DMS53 (cell line): ENCODE data around the gene MAL.

Source experiments
- DNase-seq: peaks from one replicate; lab custom pipeline; 2025; lab: John Stamatoyannopoulos, UW

The MAL gene

GRCh38 chr2:94996305-94997100 is 29.0 kb upstream of the MAL start:
- no peak for DNase-seq

GRCh38 chr2:94997981-94998930 is 27.3 kb upstream of the MAL start:
- peak; percentile 49 for DNase-seq

GRCh38 chr2:94999431-94999883 is 26.1 kb upstream of the MAL start:
- DNase-seq: no peak

- DNase-seq: no peak
These were observed 24.4 kb upstream of the MAL start for GRCh38 chr2:95001051-95001562.

GRCh38 chr2:95001701-95002100 is 23.8 kb upstream of the MAL start:
- no peak for DNase-seq

- DNase-seq: no peak
These were observed 23.0 kb upstream of the MAL start for GRCh38 chr2:95002498-95002897.

GRCh38 chr2:95004287-95004686 is 21.2 kb upstream of the MAL start:
- no peak for DNase-seq

GRCh38 chr2:95004711-95005110 is 20.8 kb upstream of the MAL start:
- no peak for DNase-seq

- no peak for DNase-seq
These were observed 19.8 kb upstream of the MAL start for GRCh38 chr2:95005726-95006125.

GRCh38 chr2:95006588-95006987 is 18.9 kb upstream of the MAL start:
- no peak for DNase-seq

GRCh38 chr2:95007031-95007609 is 18.4 kb upstream of the MAL start:
- no peak for DNase-seq

GRCh38 chr2:95007822-95008221 is 17.7 kb upstream of the MAL start:
- DNase-seq: no peak

- no peak for DNase-seq
These were observed 17.2 kb upstream of the MAL start for GRCh38 chr2:95008306-95008705.

- no peak for DNase-seq
These were observed 16.5 kb upstream of the MAL start for GRCh38 chr2:95008996-95009395.

GRCh38 chr2:95009412-95009811 is 16.1 kb upstream of the MAL start:
- no peak for DNase-seq

GRCh38 chr2:95010126-95010525 is 15.4 kb upstream of the MAL start:
- no peak for DNase-seq

GRCh38 chr2:95010718-95011117 is 14.8 kb upstream of the MAL start:
- no peak for DNase-seq

- no peak for DNase-seq
These were observed 12.5 kb upstream of the MAL start for GRCh38 chr2:95012881-95013550.

GRCh38 chr2:95013726-95014125 is 11.8 kb upstream of the MAL start:
- no peak for DNase-seq

GRCh38 chr2:95014126-95014708 is 11.3 kb upstream of the MAL start:
- no peak for DNase-seq

- no peak for DNase-seq
These were observed 10.1 kb upstream of the MAL start for GRCh38 chr2:95015261-95015912.
